ENCODE measurements around the gene ZNF525. TPM values are rescaled to one million over a fixed set of nuclear protein-coding genes. Genes with fewer than 3 reads are reported as not detected.
"Not testable (repeated sequence)": the region's sequence is repeated elsewhere in the genome, so short reads cannot be mapped to it uniquely, and the experiment has no call there.

Gene ZNF525
- polyA plus RNA-seq, 1 donor from 2014 or later = 5.1 TPM

- no peak for TF ChIP-seq TAF1 (IDR thresholded peaks at IDR 0.05; ENCODE audit: low read depth)
- no peak for TF ChIP-seq CTCF (IDR thresholded peaks at IDR 0.05; ENCODE audit: poor library complexity, severe bottlenecking)
- TF ChIP-seq MXI1 (conservative IDR thresholded peaks at IDR 0.05; ENCODE audit: poor library complexity, severe bottlenecking) = no peak
- TF ChIP-seq POLR2AphosphoS5 (IDR thresholded peaks at IDR 0.05) = no peak
- TF ChIP-seq SMC3 (conservative IDR thresholded peaks at IDR 0.05; ENCODE audit: poor library complexity) = no peak
- TF ChIP-seq RAD21 (conservative IDR thresholded peaks at IDR 0.05) = no peak
- TF ChIP-seq EP300 (conservative IDR thresholded peaks at IDR 0.05; ENCODE audit: poor library complexity, severe bottlenecking) = no peak
- TF ChIP-seq EZH2 (IDR thresholded peaks at IDR 0.05; ENCODE audit: borderline replicate concordance, insufficient read depth, low read length, poor library complexity, severe bottlenecking) = no peak
- TF ChIP-seq REST (IDR thresholded peaks at IDR 0.05; ENCODE audit: borderline replicate concordance) = no peak
- H3K27ac ChIP-seq (ENCODE audit: low read length) = no peak overlapping the region
Observed at GRCh38 chr19:53396525-53396868, 31.0 kb downstream of the ZNF525 start.

GRCh38 chr19:53397918-53398317, 32.4 kb downstream of the ZNF525 start:
- H3K9me2 ChIP-seq (ENCODE audit: insufficient read depth, low read length); H3K4me3 ChIP-seq (ENCODE audit: low read length); H3K27me3 ChIP-seq (ENCODE audit: insufficient read depth, low read depth, low read length); H3K79me2 ChIP-seq (replicated peaks; ENCODE audit: insufficient read depth, low read length); H3K4me2 ChIP-seq (ENCODE audit: low read length); H3K27ac ChIP-seq (ENCODE audit: low read length); H4K20me1 ChIP-seq (ENCODE audit: insufficient read depth); H3K36me3 ChIP-seq (ENCODE audit: insufficient read depth, low read length); H3K9ac ChIP-seq (ENCODE audit: low read length); H2AFZ ChIP-seq (ENCODE audit: low read depth, low read length); H3K9me3 ChIP-seq (ENCODE audit: low read length); H3F3A ChIP-seq (ENCODE audit: insufficient read depth, low read length, poor library complexity, severe bottlenecking): not testable (repeated sequence)

More at GRCh38 chr19:53396525-53396868, 31.0 kb downstream of the ZNF525 start:
- H3F3A ChIP-seq (ENCODE audit: insufficient read depth, low read length, poor library complexity, severe bottlenecking) = no peaks in the 10 kb centered on the region
- no peaks in the 10 kb centered on the region for H4K20me1 ChIP-seq (ENCODE audit: insufficient read depth)
- no peaks in the 10 kb centered on the region for H3K27me3 ChIP-seq (ENCODE audit: insufficient read depth, low read depth, low read length)
- peak overlapping the region; percentile 58 for H3K9ac ChIP-seq (ENCODE audit: low read length)
- H3K36me3 ChIP-seq (ENCODE audit: insufficient read depth, low read length) = no peaks in the 10 kb centered on the region
- peak overlapping the region; percentile 55 for H3K4me2 ChIP-seq (ENCODE audit: low read length)
- H3K9me2 ChIP-seq (ENCODE audit: insufficient read depth, low read length) = no peaks in the 10 kb centered on the region
- no peaks in the 10 kb centered on the region for H3K79me2 ChIP-seq (replicated peaks; ENCODE audit: insufficient read depth, low read length)
- peak overlapping the region; percentile 82 for H3K4me3 ChIP-seq (ENCODE audit: low read length)
- H2AFZ ChIP-seq (ENCODE audit: low read depth, low read length) = no peak overlapping the region
- H3K9me3 ChIP-seq (ENCODE audit: low read length) = no peaks in the 10 kb centered on the region

Data from neural cell (in vitro differentiated cells).